Activated CD4-positive, alpha-beta T cell treated with anti-CD3 and anti-CD28 coated beads, Interleukin-2, amount 10 ng/mL, durations not matched to agents 7 days and 5 days (primary cell): ENCODE data around the gene POLR3H. TPM values are rescaled to one million over a fixed set of nuclear protein-coding genes. Genes with fewer than 3 reads are reported as not detected.
A peak's percentile ranks its signal among the peaks of the same experiment; 100 is the strongest.

Experiments
- CTCF ChIA-PET: fragments of 350-600 bp; sonication (Branson Sonifier 250); formaldehyde crosslinking; loops from one replicate; lab custom pipeline; 2021; ENCODE audit warnings: antibody characterized with exemption; lab: Charles Lee
- POLR2A ChIA-PET: fragments of 350-600 bp; sonication (Branson Sonifier 250); formaldehyde crosslinking; loops from one replicate; lab custom pipeline; 2021; ENCODE audit warnings: antibody characterized with exemption; lab: Charles Lee
- DNase-seq: peaks from one replicate; pipeline ENCODE4 v3.0.0-alpha.2; 2020
- H3K27ac Mint-ChIP-seq: one replicate; pipeline ENCODE4 v1.8.0; 2021; ENCODE audit warnings: mild to moderate bottlenecking, moderate library complexity, mixed read lengths
- H3K27me3 Mint-ChIP-seq: one replicate; pipeline ENCODE4 v1.8.0; 2021; ENCODE audit warnings: mixed read lengths
- H3K36me3 Mint-ChIP-seq: one replicate; pipeline ENCODE4 v1.8.0; 2021; ENCODE audit warnings: low read depth, mixed read lengths
- H3K4me1 Mint-ChIP-seq: one replicate; pipeline ENCODE4 v1.8.0; 2021; ENCODE audit warnings: mixed read lengths
- H3K4me3 Mint-ChIP-seq: one replicate; pipeline ENCODE4 v1.8.0; 2021; ENCODE audit warnings: mild to moderate bottlenecking, moderate library complexity, mixed read lengths
- H3K9me3 Mint-ChIP-seq: one replicate; pipeline ENCODE4 v1.8.0; 2021; ENCODE audit warnings: mixed read lengths
- total RNA-seq, 2 experiments: library from RNA; stranded (reverse); gene quantifications; one replicate each; pipeline ENCODE4 v1.2.3, GENCODE V29; 2021

Gene POLR3H
- total RNA-seq, 2 experiments from 2014 or later = 29.1 to 30.1 TPM

- no peaks in the 10 kb centered on the region for H3K36me3 Mint-ChIP-seq
- ChIA-PET POLR2A (no interaction called here), CTCF (interaction anchor here (0.5 to 0.7 kb wide), 2 partner anchors 16 to 64 kb away, joined by 3 read pairs; no protein-coding TSS in a partner anchor)
- H3K4me3 Mint-ChIP-seq = peak overlapping the region; percentile 94
- peak overlapping the region; percentile 20 for H3K27ac Mint-ChIP-seq
- no peaks in the 10 kb centered on the region for H3K9me3 Mint-ChIP-seq
- no peaks in the 10 kb centered on the region for H3K27me3 Mint-ChIP-seq
- peaks cover 42% of the 10 kb centered on the region for H3K4me1 Mint-ChIP-seq
- no peak for DNase-seq
Measured at GRCh38 chr22:41542224-41542623, 2.0 kb downstream of the POLR3H start.

GRCh38 chr22:41541484-41541883 lies 2.8 kb downstream of the POLR3H start:
- Mint-ChIP-seq H3K4me3 (no peak overlapping the region), H3K27ac (no peak overlapping the region)

GRCh38 chr22:41540365-41540764 lies 3.9 kb downstream of the POLR3H start:
- Mint-ChIP-seq H3K4me3 (no peak overlapping the region), H3K9me3 (no peaks in the 10 kb centered on the region), H3K4me1 (peaks cover 38% of the 10 kb centered on the region), H3K36me3 (no peaks in the 10 kb centered on the region), H3K27ac (no peak overlapping the region), H3K27me3 (no peaks in the 10 kb centered on the region)
- ChIA-PET POLR2A (no interaction called here), CTCF (interaction anchor here (1.5 kb wide), 2 partner anchors 15 to 57 kb away, joined by 3 to 4 read pairs; no protein-coding TSS in a partner anchor)
- DNase-seq = no peak

More at GRCh38 chr22:41541484-41541883, 2.8 kb downstream of the POLR3H start:
- ChIA-PET CTCF (interaction anchor here (0.5 to 1.2 kb wide), 4 partner anchors 11 to 127 kb away, joined by 3 to 6 read pairs (median 3); no protein-coding TSS in a partner anchor), POLR2A (no interaction called here)
- no peaks in the 10 kb centered on the region for H3K27me3 Mint-ChIP-seq
- H3K9me3 Mint-ChIP-seq = no peaks in the 10 kb centered on the region
- peaks cover 42% of the 10 kb centered on the region for H3K4me1 Mint-ChIP-seq
- no peaks in the 10 kb centered on the region for H3K36me3 Mint-ChIP-seq
- no peak for DNase-seq

- Mint-ChIP-seq H3K4me3 (no peak overlapping the region), H3K27ac (no peak overlapping the region)
Measured at GRCh38 chr22:41540006-41540315, 4.3 kb downstream of the POLR3H start.

GRCh38 chr22:41539146-41540005 lies 4.9 kb downstream of the POLR3H start:
- POLR2A ChIA-PET = no interaction called here
- peaks cover 3% of the 10 kb centered on the region for H3K36me3 Mint-ChIP-seq
- H3K27me3 Mint-ChIP-seq = no peaks in the 10 kb centered on the region
- no peak overlapping the region for H3K27ac Mint-ChIP-seq
- no peak for DNase-seq
- H3K4me3 Mint-ChIP-seq = no peak overlapping the region
- no peaks in the 10 kb centered on the region for H3K9me3 Mint-ChIP-seq
- peaks cover 29% of the 10 kb centered on the region for H3K4me1 Mint-ChIP-seq
- CTCF ChIA-PET = interaction anchor here (0.5 to 1.5 kb wide), 4 partner anchors 16 to 136 kb away, joined by 3 to 4 read pairs (median 3); no protein-coding TSS in a partner anchor

More at GRCh38 chr22:41540006-41540315, 4.3 kb downstream of the POLR3H start:
- DNase-seq = no peak
- CTCF ChIA-PET = interaction anchor here (1.5 kb wide), 2 partner anchors 15 to 57 kb away, joined by 3 to 4 read pairs; no protein-coding TSS in a partner anchor
- H3K9me3 Mint-ChIP-seq = no peaks in the 10 kb centered on the region
- H3K36me3 Mint-ChIP-seq = peaks cover 3% of the 10 kb centered on the region
- peaks cover 34% of the 10 kb centered on the region for H3K4me1 Mint-ChIP-seq
- POLR2A ChIA-PET = no interaction called here
- H3K27me3 Mint-ChIP-seq = no peaks in the 10 kb centered on the region

- no peak overlapping the region for H3K27ac Mint-ChIP-seq
- ChIA-PET POLR2A (no interaction called here), CTCF (interaction anchor here (0.5 to 0.9 kb wide), 3 partner anchors 38 to 135 kb away, joined by 3 to 5 read pairs (median 3); partner anchors contain the start of genes ACO2 and PHF5A)
- H3K27me3 Mint-ChIP-seq = no peaks in the 10 kb centered on the region
- no peaks in the 10 kb centered on the region for H3K9me3 Mint-ChIP-seq
- DNase-seq = no peak
- H3K4me3 Mint-ChIP-seq = no peak overlapping the region
- H3K36me3 Mint-ChIP-seq = peaks cover 3% of the 10 kb centered on the region
- H3K4me1 Mint-ChIP-seq = peaks cover 26% of the 10 kb centered on the region
Measured at GRCh38 chr22:41538583-41538982, 5.7 kb downstream of the POLR3H start.

- POLR2A ChIA-PET = interaction anchor here (0.6 kb wide), 1 partner anchor 19 kb away, joined by 5 read pairs; no protein-coding TSS in a partner anchor
Measured at GRCh38 chr22:41537203-41537602, 7.1 kb downstream of the POLR3H start.

GRCh38 chr22:41535244-41535643 lies 9.0 kb downstream of the POLR3H start:
- H3K36me3 Mint-ChIP-seq = peaks cover 10% of the 10 kb centered on the region
- no peaks in the 10 kb centered on the region for H3K27me3 Mint-ChIP-seq
- H3K4me3 Mint-ChIP-seq = no peak overlapping the region
- peaks cover 3% of the 10 kb centered on the region for H3K4me1 Mint-ChIP-seq
- H3K9me3 Mint-ChIP-seq = no peaks in the 10 kb centered on the region
- ChIA-PET CTCF (interaction anchor here (1.0 to 1.3 kb wide), 2 partner anchors 8 to 131 kb away, joined by 4 read pairs; no protein-coding TSS in a partner anchor), POLR2A (interaction anchor here (0.6 kb wide), 1 partner anchor 15 kb away, joined by 3 read pairs; no protein-coding TSS in a partner anchor)
- no peak overlapping the region for H3K27ac Mint-ChIP-seq
- DNase-seq = no peak

More at GRCh38 chr22:41537203-41537602, 7.1 kb downstream of the POLR3H start:
- DNase-seq = no peak
- no peak overlapping the region for H3K4me3 Mint-ChIP-seq
- CTCF ChIA-PET = interaction anchor here (0.6 to 0.7 kb wide), 3 partner anchors 15 to 819 kb away, joined by 3 to 4 read pairs (median 3); no protein-coding TSS in a partner anchor
- H3K27ac Mint-ChIP-seq = no peak overlapping the region
- no peaks in the 10 kb centered on the region for H3K27me3 Mint-ChIP-seq
- peaks cover 14% of the 10 kb centered on the region for H3K4me1 Mint-ChIP-seq
- H3K9me3 Mint-ChIP-seq = no peaks in the 10 kb centered on the region
- peaks cover 7% of the 10 kb centered on the region for H3K36me3 Mint-ChIP-seq

- Mint-ChIP-seq H3K4me3 (no peak overlapping the region), H3K4me1 (no peaks in the 10 kb centered on the region)
- CTCF ChIA-PET = no interaction called here
Measured at GRCh38 chr22:41534219-41534618, 10.1 kb downstream of the POLR3H start.

GRCh38 chr22:41532908-41533825 lies 11.1 kb downstream of the POLR3H start:
- H3K27ac Mint-ChIP-seq = peak overlapping the region; percentile 79
- ChIA-PET CTCF (interaction anchor here (0.7 to 1.2 kb wide), 4 partner anchors 9 to 129 kb away, joined by 3 to 6 read pairs (median 4); no protein-coding TSS in a partner anchor), POLR2A (no interaction called here)
- no peaks in the 10 kb centered on the region for H3K9me3 Mint-ChIP-seq
- H3K36me3 Mint-ChIP-seq = peaks cover 15% of the 10 kb centered on the region
- peak; percentile 76 for DNase-seq
- H3K4me3 Mint-ChIP-seq = no peak overlapping the region
- H3K27me3 Mint-ChIP-seq = no peaks in the 10 kb centered on the region
- no peaks in the 10 kb centered on the region for H3K4me1 Mint-ChIP-seq

More at GRCh38 chr22:41534219-41534618, 10.1 kb downstream of the POLR3H start:
- Mint-ChIP-seq H3K27ac (no peak overlapping the region), H3K9me3 (no peaks in the 10 kb centered on the region), H3K36me3 (peaks cover 10% of the 10 kb centered on the region), H3K27me3 (no peaks in the 10 kb centered on the region)
- POLR2A ChIA-PET = no interaction called here
- no peak for DNase-seq

GRCh38 chr22:41531715-41532477 lies 12.4 kb downstream of the POLR3H start:
- Mint-ChIP-seq H3K36me3 (peaks cover 19% of the 10 kb centered on the region), H3K27ac (no peak overlapping the region), H3K27me3 (no peaks in the 10 kb centered on the region), H3K4me3 (no peak overlapping the region), H3K9me3 (no peaks in the 10 kb centered on the region), H3K4me1 (no peaks in the 10 kb centered on the region)
- POLR2A ChIA-PET = interaction anchor here (0.6 kb wide), 1 partner anchor 138 kb away, joined by 3 read pairs; no protein-coding TSS in a partner anchor
- CTCF ChIA-PET = interaction anchor here (1.0 kb wide), 1 partner anchor 15 kb away, joined by 3 read pairs; no protein-coding TSS in a partner anchor
- DNase-seq = no peak
